ENCODE data around the gene RALY.

DNA sequence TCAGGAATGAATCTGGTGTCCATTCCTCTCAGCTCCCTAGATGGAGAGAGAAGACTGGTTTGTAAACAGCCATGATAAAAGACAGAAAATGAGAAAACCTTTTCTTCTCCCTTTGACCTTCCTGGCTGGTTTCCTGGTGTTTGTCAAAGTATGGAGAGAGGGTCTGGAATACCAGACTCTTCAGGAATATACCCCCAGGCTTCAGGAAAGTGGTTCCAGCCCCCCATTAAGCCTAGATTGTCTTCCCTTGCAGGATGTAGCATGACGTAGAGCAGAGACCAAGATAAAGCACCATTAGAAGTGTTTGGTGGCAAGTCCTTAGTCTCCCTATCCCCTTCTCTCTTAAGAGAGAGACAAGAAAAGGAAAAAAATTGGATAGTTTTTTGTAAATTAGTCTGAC, 67.3 kb downstream of the RALY start:
- TF ChIP-seq ZFP30 (CRISPR knock-in tag; IDR thresholded peaks at IDR 0.05): no peak
- no peak for TF ChIP-seq ZNF8 (CRISPR knock-in tag; IDR thresholded peaks at IDR 0.05)
- TF ChIP-seq PATZ1 (CRISPR knock-in tag; IDR thresholded peaks at IDR 0.05; ENCODE audit: borderline replicate concordance): no peak
- TF ChIP-seq ZFP3 (CRISPR knock-in tag; IDR thresholded peaks at IDR 0.05): no peak
- TF ChIP-seq CSDC2 (CRISPR knock-in tag; IDR thresholded peaks at IDR 0.05): no peak
- TF ChIP-seq RARB (CRISPR knock-in tag; IDR thresholded peaks at IDR 0.05): no peak
- no peak for TF ChIP-seq CSRNP3 (CRISPR knock-in tag; IDR thresholded peaks at IDR 0.05)
- no peak for TF ChIP-seq ARNTL (CRISPR knock-in tag; IDR thresholded peaks at IDR 0.05; ENCODE audit: borderline replicate concordance, low read depth)
- no peak for TF ChIP-seq ZNF70 (CRISPR knock-in tag; IDR thresholded peaks at IDR 0.05)
- TF ChIP-seq SNAI2 (CRISPR knock-in tag; IDR thresholded peaks at IDR 0.05): no peak
- TF ChIP-seq TSHZ2 (CRISPR knock-in tag; IDR thresholded peaks at IDR 0.05): no peak
